GM12874 (cell line): ENCODE measurements around the gene SPTBN2.

Experiments used
- TF ChIP-seq, protein P1 (sequence below): IDR thresholded peaks from 2 replicates; pipeline ENCODE4 v1.5.1; 2011; ENCODE audit warnings: low read depth, mild to moderate bottlenecking, control low read depth, low read length, moderate library complexity; ENCODE audit not compliant: insufficient read depth

SPTBN2 gene

DNA sequence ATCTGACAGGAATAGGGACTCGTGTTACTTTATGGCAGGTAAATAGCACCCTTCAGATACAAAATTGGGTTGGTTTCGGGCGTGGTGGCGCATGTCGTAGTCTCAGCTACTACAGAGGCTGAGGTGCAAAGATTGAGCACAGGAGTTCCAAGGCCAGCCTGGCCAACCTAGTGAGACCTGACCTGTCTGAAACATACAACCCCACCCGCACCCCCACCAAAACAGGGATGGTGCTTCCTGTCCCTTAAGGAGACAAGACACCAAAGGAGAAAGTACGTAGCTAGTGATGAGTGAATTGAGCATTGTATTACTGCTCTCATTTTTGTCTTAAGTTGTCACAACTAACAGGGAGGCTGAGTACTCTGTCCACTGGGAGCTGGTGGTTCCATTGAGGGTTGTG is 76.4 kb downstream of the SPTBN2 start:
- TF ChIP-seq, protein P1, sequence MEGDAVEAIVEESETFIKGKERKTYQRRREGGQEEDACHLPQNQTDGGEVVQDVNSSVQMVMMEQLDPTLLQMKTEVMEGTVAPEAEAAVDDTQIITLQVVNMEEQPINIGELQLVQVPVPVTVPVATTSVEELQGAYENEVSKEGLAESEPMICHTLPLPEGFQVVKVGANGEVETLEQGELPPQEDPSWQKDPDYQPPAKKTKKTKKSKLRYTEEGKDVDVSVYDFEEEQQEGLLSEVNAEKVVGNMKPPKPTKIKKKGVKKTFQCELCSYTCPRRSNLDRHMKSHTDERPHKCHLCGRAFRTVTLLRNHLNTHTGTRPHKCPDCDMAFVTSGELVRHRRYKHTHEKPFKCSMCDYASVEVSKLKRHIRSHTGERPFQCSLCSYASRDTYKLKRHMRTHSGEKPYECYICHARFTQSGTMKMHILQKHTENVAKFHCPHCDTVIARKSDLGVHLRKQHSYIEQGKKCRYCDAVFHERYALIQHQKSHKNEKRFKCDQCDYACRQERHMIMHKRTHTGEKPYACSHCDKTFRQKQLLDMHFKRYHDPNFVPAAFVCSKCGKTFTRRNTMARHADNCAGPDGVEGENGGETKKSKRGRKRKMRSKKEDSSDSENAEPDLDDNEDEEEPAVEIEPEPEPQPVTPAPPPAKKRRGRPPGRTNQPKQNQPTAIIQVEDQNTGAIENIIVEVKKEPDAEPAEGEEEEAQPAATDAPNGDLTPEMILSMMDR: no peak

DNA sequence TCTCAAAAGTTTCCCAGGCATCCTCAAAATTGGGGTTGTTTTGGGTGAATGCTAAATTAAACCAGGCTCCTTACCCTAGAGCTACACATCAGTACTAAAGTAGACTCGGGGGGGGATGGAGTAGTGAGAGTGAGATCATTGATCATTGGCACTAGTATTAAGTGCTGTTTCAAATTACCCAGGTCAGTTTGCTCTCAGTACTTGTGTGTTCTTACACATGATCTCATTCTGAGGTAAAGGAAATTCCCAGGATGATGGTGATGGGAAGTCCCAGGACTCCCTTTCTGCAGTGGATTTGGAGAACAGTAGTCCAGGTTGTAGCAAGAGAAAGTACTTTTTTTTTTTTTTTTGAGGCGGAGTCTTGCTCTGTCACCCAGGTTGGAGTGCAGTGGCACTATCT is 78.0 kb downstream of the SPTBN2 start:
- TF ChIP-seq, protein P1: no peak

DNA sequence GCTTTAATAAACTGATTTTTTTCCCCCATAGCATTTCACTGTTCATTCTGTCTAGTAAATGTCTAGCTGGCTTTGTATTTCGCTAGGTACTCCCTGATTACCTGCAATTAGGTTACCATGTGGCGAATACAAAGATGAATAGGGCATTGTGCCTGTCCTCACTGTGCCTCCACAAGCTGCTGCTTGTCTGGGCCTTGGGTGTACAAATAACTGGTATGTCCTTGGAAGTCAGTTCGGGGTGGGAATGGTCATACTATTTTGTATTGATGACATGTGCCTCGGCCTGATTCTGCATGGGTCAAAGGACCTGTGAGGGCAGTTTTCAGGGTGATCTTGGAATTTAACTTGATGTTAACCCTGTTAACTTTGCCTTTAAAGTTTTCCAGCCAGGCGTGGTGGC is 79.1 kb downstream of the SPTBN2 start:
- TF ChIP-seq, protein P1: no peak

DNA sequence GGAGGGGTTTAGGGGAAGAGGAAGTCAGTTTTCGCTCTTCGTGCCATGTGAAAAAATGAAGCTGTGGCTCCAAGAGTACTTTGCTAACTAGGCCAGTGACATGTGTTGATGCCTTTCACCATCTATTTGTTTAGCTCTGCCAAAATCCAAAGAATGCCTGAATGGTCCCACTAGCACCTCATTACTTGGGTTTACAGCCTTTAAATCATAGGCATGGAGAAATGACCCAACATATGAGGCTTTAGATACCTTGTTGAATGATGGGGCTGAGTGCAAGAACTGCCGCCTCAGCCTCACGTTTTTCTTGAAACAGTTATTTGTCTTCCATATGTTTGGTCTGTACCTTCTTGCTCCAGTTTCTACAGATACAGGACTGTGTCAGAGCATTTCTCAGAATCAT is 82.2 kb downstream of the SPTBN2 start:
- TF ChIP-seq, protein P1: no peak

DNA sequence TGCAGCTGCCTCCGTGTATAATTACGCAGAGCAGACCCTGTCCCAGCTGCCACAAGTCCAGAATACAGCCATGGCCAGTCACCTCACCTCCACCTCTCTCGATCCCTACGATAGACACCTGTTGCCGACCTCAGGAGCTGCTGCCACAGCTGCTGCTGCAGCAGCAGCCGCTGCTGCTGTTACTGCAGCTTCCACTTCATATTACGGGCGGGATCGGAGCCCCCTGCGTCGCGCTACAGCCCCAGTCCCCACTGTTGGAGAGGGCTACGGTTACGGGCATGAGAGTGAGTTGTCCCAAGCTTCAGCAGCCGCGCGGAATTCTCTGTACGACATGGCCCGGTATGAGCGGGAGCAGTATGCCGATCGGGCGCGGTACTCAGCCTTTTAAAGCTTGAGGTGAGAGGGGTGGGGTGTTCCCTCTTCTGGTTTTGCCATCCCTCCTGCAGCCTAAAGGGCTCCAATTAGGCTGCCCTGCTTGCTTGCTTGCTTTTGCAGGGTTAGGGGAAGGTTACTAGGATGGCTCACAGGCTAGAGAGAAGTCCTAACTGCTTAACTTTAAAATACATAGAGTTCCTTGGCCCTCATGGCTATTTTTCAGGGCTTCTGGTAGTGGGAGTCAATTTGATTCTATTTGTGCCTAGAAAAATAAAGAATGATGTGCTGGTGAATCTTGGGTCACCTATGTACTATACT is 85.1 kb downstream of the SPTBN2 start:
- TF ChIP-seq, protein P1: no peak

DNA sequence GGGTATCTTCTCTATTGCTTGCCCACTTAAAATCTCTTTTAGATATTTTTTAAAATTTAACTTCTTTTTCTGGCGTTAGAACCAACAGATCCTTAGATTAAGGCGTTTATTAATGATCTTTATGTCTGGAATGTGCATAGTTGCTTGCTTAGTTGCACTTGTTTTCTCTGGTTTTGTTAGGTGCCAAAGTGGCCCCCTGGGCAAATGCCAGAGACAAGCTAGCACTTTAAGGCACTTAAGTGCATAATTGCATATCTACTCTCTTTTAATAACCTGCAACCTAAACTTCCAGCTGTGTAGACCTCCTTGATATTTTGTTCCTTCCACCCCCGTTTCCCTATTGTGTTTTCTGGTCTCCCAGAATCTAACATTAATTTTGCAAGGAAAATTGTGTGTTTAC is 87.2 kb downstream of the SPTBN2 start:
- TF ChIP-seq, protein P1: no peak

DNA sequence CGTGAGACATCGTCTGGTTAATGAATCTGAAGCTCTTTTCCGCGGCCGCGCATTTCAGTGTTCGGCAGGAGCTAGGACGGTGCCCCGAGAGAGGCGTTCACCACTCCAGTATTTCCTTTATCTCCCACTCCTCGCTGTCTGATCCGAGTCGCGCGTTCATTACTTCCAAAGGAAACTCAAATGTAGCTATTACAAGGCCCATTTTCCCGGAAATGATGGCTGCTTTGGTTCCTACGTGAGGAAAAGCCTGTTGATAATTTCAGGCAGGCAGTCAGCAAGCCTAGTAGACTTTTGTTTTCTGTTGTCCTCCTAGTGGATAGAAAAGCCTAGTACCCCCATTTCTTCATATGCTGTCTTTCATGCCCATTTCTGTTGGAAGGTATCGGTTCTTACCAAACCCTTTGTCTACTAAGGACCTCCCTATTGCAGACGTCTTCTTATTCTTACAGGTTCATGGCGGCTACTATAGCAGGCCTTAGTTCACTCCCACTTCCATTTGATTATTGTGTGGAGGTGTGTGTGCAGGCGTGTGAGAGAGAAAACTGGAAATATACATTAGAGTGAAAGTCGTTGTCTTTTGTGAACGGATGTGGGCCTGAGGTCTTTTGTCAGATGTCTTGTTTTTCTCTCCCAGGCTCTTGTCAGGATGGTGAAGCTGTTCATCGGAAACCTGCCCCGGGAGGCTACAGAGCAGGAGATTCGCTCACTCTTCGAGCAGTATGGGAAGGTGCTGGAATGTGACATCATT is 89.8 kb downstream of the SPTBN2 start:
- TF ChIP-seq, protein P1: no peak
